ENCODE results near the gene LRRC10B.

Gene LRRC10B

DNA sequence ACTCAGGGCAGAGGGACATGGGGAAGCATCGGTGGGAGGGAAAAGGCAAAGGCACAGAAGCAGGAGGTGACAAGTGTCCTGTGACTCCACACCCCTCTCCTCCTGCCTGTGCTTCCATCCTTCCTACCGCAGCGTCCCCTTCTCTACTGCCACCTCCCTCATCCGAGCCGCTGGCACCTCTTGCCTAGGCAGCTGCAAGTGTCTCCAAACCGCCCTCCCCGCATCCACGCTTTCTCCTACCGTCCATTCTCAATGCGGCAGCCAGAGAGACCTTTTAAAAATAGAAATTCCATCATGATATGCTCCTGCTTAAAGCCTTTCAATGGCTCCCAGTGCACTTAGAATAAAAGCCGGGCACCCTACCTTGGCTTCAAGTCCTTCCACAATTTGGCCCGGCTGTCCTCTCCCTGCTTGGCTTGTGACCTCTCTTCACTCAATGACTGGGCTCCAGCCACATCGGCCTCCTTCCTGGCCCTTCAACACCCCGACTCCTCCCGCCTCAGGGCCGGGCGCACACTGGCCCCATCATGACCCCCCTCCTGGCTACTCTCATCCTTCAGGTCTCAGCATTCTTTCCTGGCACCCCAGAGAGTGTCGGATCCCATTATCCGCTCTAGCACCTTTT lies 16.5 kb downstream of the LRRC10B start:
- Histone ChIP-seq H3K4me1 (ENCODE audit: control insufficient read depth, insufficient read depth, low read length) (peaks cover 9% of the 10 kb centered on the region), H3K9me3 (ENCODE audit: control insufficient read depth, low read length) (no peaks in the 10 kb centered on the region), H3K4me3 (ENCODE audit: low read length) (no peak overlapping the region), H3K36me3 (ENCODE audit: control insufficient read depth, insufficient read depth, low read length, severe bottlenecking) (no peaks in the 10 kb centered on the region), H3K27me3 (replicated peaks; ENCODE audit: control insufficient read depth, insufficient read depth, low read length) (peaks cover 22% of the 10 kb centered on the region), H3K9ac (ENCODE audit: low read length) (no peak overlapping the region)
- DNase-seq (ENCODE audit: low read depth): no peak

DNA sequence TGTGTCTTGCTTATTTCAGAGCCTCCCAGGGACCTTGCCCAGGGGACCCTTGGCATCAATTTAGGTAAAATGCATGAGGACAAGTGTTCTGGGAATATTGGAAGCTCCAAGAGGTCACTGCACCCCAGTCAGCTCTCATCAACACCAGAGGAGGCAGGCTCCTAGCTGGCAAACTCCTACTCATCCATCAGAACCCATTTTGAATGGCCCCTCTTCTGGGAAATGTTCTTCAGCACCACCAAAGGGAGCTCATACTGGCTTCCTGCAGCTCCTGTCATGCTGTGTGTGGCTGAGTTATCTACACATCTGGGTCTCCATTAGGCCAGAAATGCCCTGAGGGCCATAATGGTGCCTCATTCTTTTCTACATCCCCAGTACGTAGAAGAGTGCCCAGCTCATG lies 17.7 kb downstream of the LRRC10B start:
- Histone ChIP-seq H3K36me3 (ENCODE audit: control insufficient read depth, insufficient read depth, low read length, severe bottlenecking) (no peaks in the 10 kb centered on the region), H3K9me3 (ENCODE audit: control insufficient read depth, low read length) (no peaks in the 10 kb centered on the region), H3K27me3 (replicated peaks; ENCODE audit: control insufficient read depth, insufficient read depth, low read length) (peaks cover 22% of the 10 kb centered on the region)

DNA sequence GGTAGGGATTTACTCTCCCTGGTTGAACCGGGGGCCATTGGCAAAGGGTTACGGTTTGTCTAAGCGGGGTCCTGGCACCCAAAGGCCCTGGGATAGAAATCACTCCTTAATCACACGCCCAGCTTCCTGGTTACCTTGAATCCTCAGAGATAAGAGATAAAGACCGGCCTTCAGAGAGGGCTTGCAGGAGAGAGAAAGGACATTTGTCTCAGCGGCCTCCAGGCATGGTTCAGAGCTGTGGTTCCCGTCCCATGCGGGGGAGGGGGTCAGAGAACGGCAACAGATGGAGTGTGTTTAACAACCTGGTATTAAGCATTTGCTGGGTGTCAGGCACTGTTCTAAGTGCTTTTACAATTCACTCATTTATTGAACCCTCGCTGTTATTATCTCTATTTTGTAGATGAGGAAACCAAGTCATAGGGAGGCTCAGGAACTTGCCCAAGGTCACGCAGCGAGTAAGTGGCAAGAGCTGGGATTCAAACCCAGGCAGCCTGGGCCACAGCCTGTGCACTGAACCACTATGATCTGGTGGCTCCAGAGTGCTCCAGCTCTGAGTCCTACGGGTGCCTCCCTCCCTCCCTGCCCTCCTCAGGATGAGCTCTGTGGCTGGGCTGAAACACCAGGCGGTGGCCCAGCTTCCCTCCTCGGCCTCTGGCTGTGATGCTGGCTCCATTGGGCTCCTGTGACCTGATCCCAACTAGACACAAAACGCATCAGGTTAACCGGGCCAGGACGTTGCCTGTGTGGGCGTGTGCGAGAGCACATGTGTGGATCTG lies 18.6 kb downstream of the LRRC10B start:
- H3K9me3 ChIP-seq (ENCODE audit: control insufficient read depth, low read length): no peaks in the 10 kb centered on the region
- H3K27me3 ChIP-seq (replicated peaks; ENCODE audit: control insufficient read depth, insufficient read depth, low read length): peaks cover 17% of the 10 kb centered on the region
- no peak overlapping the region for H3K9ac ChIP-seq (ENCODE audit: low read length)
- DNase-seq (ENCODE audit: low read depth): no peak
- H3K36me3 ChIP-seq (ENCODE audit: control insufficient read depth, insufficient read depth, low read length, severe bottlenecking): no peaks in the 10 kb centered on the region
- peaks cover 12% of the 10 kb centered on the region for H3K4me1 ChIP-seq (ENCODE audit: control insufficient read depth, insufficient read depth, low read length)
- no peak overlapping the region for H3K4me3 ChIP-seq (ENCODE audit: low read length)

More for the DNA sequence above, 17.7 kb downstream of the LRRC10B start:
- no peak overlapping the region for H3K4me3 ChIP-seq (ENCODE audit: low read length)
- no peak for DNase-seq (ENCODE audit: low read depth)
- H3K4me1 ChIP-seq (ENCODE audit: control insufficient read depth, insufficient read depth, low read length): peaks cover 12% of the 10 kb centered on the region
- H3K9ac ChIP-seq (ENCODE audit: low read length): no peak overlapping the region

DNA sequence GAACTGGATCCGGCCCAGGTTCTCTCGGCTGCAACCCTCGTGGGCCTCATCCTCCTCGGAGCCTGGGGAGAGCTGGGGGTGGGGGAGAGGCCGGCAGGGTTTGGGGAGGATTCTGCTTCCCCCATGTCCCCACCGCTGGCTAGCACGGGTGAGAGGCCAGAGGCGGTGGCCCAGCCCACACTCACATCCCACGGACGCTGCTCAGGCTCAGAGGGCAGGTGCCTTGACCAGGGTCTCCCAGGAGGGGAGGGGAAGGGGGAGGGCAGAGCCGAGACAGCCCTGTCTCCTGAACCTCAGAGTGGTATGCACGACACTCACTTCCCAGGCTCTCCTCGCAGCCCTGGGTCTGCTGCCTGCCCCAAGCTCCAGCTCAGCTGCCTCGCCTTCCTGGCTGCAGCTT lies 19.6 kb downstream of the LRRC10B start:
- Histone ChIP-seq H3K27me3 (replicated peaks; ENCODE audit: control insufficient read depth, insufficient read depth, low read length) (peaks cover 17% of the 10 kb centered on the region), H3K4me1 (ENCODE audit: control insufficient read depth, insufficient read depth, low read length) (peaks cover 22% of the 10 kb centered on the region), H3K9me3 (ENCODE audit: control insufficient read depth, low read length) (no peaks in the 10 kb centered on the region), H3K9ac (ENCODE audit: low read length) (no peak overlapping the region), H3K4me3 (ENCODE audit: low read length) (no peak overlapping the region), H3K36me3 (ENCODE audit: control insufficient read depth, insufficient read depth, low read length, severe bottlenecking) (no peaks in the 10 kb centered on the region)
- DNase-seq (ENCODE audit: low read depth): no peak

DNA sequence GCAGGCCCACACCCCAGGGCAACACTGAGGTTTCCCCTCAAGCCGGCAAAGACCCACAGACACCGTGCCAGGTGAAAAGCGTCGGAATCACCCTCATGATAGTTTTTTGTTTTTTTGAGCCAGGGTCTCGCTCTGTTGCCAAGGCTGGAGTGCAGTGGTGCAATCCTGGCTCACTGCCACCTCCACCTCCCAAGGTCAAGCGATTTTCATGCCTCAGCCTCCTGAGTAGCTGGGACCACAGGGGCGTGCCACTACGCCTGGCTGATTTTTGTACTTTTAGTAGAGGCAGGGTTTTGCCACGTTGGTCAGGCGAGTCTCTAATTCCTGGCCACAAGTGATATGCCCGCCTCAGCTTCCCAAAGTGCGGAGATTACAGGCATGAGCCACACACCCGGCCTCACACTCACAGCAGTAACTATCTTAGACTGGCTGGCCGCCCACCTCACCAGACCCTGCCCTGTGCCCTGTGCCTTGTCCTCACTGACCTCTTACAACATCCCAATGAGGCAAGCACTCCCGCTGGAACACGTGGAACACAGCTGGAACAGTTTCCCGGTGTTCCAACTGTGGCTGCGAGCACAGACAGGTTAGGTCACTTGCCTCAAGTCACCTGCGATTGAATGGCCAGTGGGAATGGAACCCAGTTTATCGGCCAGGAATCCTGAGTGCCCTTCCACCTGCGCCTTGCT lies 21.1 kb downstream of the LRRC10B start:
- Histone ChIP-seq H3K4me3 (ENCODE audit: low read length) (no peak overlapping the region), H3K9me3 (ENCODE audit: control insufficient read depth, low read length) (no peaks in the 10 kb centered on the region), H3K9ac (ENCODE audit: low read length) (no peak overlapping the region), H3K4me1 (ENCODE audit: control insufficient read depth, insufficient read depth, low read length) (peaks cover 24% of the 10 kb centered on the region), H3K36me3 (ENCODE audit: control insufficient read depth, insufficient read depth, low read length, severe bottlenecking) (no peaks in the 10 kb centered on the region), H3K27me3 (replicated peaks; ENCODE audit: control insufficient read depth, insufficient read depth, low read length) (peaks cover 16% of the 10 kb centered on the region)
- DNase-seq (ENCODE audit: low read depth): no peak

DNA sequence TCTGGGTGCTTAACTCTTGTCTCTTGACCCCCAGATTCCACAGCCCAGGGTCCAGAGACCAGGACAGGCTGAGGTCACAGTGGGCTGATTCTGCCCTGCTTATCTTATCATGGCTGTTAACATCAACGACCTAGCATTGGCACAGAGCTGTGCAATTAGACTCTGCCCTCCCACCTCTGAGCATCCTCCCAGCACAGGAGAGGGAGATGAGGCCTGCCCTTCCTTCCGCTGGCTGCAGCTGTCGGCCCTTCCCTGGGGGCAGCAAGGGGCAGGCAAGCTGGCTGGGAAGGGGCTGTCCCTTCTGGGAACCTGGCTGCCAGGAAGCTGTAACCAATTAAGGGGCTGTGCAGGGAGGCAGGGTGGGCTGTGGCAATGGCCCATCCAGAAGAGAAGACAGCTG lies 22.5 kb downstream of the LRRC10B start:
- Histone ChIP-seq H3K4me3 (ENCODE audit: low read length) (no peak overlapping the region), H3K27me3 (replicated peaks; ENCODE audit: control insufficient read depth, insufficient read depth, low read length) (peaks cover 11% of the 10 kb centered on the region), H3K4me1 (ENCODE audit: control insufficient read depth, insufficient read depth, low read length) (peaks cover 32% of the 10 kb centered on the region), H3K36me3 (ENCODE audit: control insufficient read depth, insufficient read depth, low read length, severe bottlenecking) (no peaks in the 10 kb centered on the region), H3K9ac (ENCODE audit: low read length) (no peak overlapping the region), H3K9me3 (ENCODE audit: control insufficient read depth, low read length) (no peaks in the 10 kb centered on the region)
- no peak for DNase-seq (ENCODE audit: low read depth)

DNA sequence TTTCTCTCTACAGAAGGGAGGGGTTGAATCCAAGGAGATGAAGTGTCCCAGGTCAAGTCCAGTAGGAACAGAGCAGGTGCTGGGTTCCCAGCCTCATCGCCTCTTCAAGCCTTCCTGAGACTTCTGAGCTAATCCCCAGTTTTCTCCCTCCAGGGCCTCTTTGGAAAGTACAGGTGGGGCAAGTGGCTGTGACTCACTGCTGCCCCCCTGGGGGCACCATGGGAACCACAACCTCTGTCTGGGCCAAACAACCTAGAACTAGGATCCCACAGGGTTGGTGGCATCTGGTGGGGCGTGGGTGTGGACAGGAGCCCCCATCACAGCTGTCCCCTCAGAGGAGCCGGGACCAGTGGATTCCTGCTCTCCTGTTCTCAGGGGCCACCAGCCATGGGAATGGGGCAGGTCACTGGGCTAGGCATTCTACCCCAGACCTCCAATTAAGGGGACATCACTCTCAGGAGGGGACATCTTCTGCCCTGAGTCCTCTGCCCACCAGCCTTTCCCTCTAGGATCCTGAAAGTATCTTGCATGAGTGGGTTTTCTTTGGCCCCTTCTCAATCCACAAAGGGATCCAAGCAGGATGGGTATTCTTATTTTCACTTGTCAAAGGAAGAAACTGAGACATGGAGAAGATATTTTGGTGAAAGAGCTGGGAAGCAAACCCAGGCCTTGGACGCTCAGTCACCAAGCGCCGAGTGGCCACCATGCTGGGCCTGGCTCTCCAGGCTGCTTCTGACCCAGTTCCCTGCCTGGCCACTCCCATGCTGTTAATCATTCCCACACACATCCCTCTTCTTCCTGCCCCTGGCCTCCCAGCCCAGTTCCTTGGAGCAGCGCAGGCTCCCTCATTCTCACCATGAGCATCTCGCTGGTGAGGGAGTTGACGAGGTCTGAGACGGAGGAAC lies 23.8 kb downstream of the LRRC10B start:
- Histone ChIP-seq H3K4me1 (ENCODE audit: control insufficient read depth, insufficient read depth, low read length) (peaks cover 32% of the 10 kb centered on the region), H3K9me3 (ENCODE audit: control insufficient read depth, low read length) (no peaks in the 10 kb centered on the region), H3K4me3 (ENCODE audit: low read length) (no peak overlapping the region), H3K9ac (ENCODE audit: low read length) (no peak overlapping the region), H3K36me3 (ENCODE audit: control insufficient read depth, insufficient read depth, low read length, severe bottlenecking) (no peaks in the 10 kb centered on the region), H3K27me3 (replicated peaks; ENCODE audit: control insufficient read depth, insufficient read depth, low read length) (peaks cover 8% of the 10 kb centered on the region)
- DNase-seq (ENCODE audit: low read depth): peak; percentile 32

DNA sequence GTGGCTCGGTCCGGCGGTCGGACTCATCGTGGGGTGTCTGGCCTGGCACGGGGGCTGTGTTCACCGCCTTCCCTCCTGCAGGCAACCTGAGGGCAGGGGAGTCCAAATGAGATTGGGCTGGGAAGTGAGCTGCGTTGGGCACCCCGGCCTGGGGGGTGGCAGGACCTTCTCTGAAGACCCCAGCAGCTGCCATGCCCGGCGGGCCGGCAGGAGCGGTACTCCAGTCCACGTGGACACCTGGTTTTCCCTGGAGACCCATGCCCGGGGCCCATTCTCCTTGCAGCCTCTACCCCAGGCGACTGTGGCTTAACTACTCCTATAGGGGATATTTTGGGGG lies 24.5 kb downstream of the LRRC10B start:
- no peaks in the 10 kb centered on the region for H3K9me3 ChIP-seq (ENCODE audit: control insufficient read depth, low read length)
- no peak for DNase-seq (ENCODE audit: low read depth)
- H3K4me1 ChIP-seq (ENCODE audit: control insufficient read depth, insufficient read depth, low read length): peaks cover 32% of the 10 kb centered on the region
- H3K4me3 ChIP-seq (ENCODE audit: low read length): no peak overlapping the region
- peaks cover 8% of the 10 kb centered on the region for H3K27me3 ChIP-seq (replicated peaks; ENCODE audit: control insufficient read depth, insufficient read depth, low read length)
- H3K9ac ChIP-seq (ENCODE audit: low read length): no peak overlapping the region
- no peaks in the 10 kb centered on the region for H3K36me3 ChIP-seq (ENCODE audit: control insufficient read depth, insufficient read depth, low read length, severe bottlenecking)

DNA sequence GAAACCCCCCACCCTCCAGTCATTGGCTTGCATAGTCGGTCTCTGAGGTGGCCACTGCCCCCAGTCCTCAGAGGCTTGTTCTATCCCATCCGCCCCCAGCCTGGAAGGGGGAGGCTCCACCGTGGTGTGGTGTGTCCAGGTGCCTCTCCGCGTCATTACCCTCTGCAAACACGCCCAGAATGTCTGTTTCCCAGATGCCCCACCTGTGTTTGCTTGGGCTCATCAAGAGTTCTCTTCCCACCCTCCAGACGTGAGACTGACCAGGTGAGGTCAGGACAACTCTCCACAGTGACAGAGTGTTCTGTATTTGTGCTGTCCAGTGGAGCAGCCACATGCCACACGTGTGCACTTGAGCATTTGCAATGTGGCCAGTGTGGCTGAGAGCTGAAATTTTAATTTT lies 24.9 kb downstream of the LRRC10B start:
- DNase-seq (ENCODE audit: low read depth): no peak
- peaks cover 8% of the 10 kb centered on the region for H3K27me3 ChIP-seq (replicated peaks; ENCODE audit: control insufficient read depth, insufficient read depth, low read length)
- H3K4me1 ChIP-seq (ENCODE audit: control insufficient read depth, insufficient read depth, low read length): peaks cover 33% of the 10 kb centered on the region
- H3K36me3 ChIP-seq (ENCODE audit: control insufficient read depth, insufficient read depth, low read length, severe bottlenecking): no peaks in the 10 kb centered on the region
- no peaks in the 10 kb centered on the region for H3K9me3 ChIP-seq (ENCODE audit: control insufficient read depth, low read length)
- no peak overlapping the region for H3K4me3 ChIP-seq (ENCODE audit: low read length)
- no peak overlapping the region for H3K9ac ChIP-seq (ENCODE audit: low read length)

DNA sequence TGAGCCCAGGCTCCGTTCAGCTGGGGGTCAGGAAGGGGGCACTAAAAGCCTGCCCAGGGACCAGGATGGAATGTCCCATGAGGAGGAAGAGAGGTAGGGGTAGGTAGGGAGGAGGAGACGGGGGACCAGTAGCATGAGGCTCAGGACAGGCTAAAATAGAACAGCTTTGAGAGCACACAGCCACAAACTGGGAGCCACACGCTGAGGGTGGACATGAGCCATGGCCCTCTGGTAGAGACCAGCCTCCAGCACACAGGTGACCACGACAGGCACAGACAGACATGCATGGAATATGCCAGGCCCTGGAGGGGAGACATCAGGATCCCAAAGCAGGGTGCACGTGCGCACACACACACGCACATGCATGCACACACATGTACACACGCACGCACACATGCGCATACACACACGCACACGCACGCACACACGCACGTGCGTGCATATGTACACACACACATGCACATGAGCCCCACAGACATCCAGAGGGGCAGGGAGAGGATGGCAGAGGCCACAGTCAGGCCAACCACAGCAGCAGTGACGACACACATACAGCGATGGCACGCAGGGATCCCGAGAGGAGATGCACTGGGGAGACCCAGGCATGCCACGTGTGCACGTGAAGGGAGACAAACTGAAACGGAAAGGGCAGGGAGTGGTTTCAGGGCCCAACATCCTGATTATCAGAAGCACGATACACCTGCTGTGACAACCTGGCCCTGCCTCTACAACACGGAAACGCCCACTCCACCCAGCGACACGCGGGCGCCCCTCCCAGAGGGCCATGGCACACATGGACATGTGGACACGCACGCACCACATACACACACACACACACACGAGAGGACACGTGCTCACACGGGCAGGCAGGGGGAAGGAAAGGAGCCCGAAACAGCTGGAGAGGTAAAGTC lies 25.7 kb downstream of the LRRC10B start:
- no peak overlapping the region for H3K9ac ChIP-seq (ENCODE audit: low read length)
- no peaks in the 10 kb centered on the region for H3K36me3 ChIP-seq (ENCODE audit: control insufficient read depth, insufficient read depth, low read length, severe bottlenecking)
- peaks cover 8% of the 10 kb centered on the region for H3K27me3 ChIP-seq (replicated peaks; ENCODE audit: control insufficient read depth, insufficient read depth, low read length)
- no peak for DNase-seq (ENCODE audit: low read depth)
- no peaks in the 10 kb centered on the region for H3K9me3 ChIP-seq (ENCODE audit: control insufficient read depth, low read length)
- H3K4me3 ChIP-seq (ENCODE audit: low read length): no peak overlapping the region
- peaks cover 40% of the 10 kb centered on the region for H3K4me1 ChIP-seq (ENCODE audit: control insufficient read depth, insufficient read depth, low read length)

All from adipocyte (in vitro differentiated cells).